NCI-H526 (cell line): ENCODE measurements around the gene CXCR5.
A peak's percentile ranks its signal among the peaks of the same experiment; 100 is the strongest.

Experiments used
- DNase-seq, 2 experiments: peaks; one replicate each; lab custom pipeline; 2025; lab: John Stamatoyannopoulos, UW

The CXCR5 gene

GRCh38 chr11:118912742-118913410 is 29.2 kb downstream of the CXCR5 start:
- DNase-seq, result peak; percentile 94 to 98

GRCh38 chr11:118913411-118914125 is 29.9 kb downstream of the CXCR5 start:
- DNase-seq, result peak in 1 of 2 experiments; percentile 95

GRCh38 chr11:118914178-118914918 is 30.7 kb downstream of the CXCR5 start:
- peak; percentile 99 to 100 for DNase-seq

DNA sequence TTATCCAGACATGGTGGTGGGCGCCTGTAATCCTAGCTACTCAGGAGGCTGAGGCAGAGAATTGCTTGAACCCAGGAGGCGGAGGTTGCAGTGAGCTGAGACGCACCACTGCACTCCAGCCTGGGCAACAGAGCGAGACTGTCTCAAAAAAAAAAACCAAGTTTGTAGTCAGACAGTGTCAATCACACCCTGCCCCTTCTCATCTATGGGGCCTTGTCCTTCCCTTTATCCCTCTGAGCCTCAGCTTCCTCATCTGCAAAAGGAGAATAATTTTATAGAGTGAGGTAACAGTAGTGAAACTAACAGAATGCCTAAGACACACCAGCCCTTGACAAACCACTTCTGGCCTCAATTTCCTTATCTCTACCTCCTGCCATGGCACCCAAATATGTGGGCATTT is 31.3 kb downstream of the CXCR5 start:
- peak in 1 of 2 experiments; percentile 61 for DNase-seq

DNA sequence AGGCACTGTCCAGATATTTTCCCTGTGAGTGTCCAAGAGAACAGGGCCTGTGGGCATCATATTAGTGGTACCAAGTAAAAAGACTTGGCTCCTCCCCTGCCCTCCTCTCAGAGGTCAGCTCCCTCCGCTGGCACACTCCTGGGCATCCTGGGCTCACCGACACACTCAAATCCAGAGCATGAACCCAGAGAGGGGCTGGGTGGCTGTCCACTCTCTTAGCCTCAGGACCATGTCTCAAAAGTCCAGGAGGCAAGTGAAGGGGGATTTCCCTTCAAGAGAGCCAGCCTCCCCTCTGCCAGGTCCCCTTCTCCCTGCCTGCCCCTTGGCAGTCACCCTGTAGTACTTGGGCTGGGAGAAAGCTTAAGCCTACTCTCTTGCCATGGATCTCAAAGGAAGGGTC is 31.7 kb downstream of the CXCR5 start:
- no peak for DNase-seq

DNA sequence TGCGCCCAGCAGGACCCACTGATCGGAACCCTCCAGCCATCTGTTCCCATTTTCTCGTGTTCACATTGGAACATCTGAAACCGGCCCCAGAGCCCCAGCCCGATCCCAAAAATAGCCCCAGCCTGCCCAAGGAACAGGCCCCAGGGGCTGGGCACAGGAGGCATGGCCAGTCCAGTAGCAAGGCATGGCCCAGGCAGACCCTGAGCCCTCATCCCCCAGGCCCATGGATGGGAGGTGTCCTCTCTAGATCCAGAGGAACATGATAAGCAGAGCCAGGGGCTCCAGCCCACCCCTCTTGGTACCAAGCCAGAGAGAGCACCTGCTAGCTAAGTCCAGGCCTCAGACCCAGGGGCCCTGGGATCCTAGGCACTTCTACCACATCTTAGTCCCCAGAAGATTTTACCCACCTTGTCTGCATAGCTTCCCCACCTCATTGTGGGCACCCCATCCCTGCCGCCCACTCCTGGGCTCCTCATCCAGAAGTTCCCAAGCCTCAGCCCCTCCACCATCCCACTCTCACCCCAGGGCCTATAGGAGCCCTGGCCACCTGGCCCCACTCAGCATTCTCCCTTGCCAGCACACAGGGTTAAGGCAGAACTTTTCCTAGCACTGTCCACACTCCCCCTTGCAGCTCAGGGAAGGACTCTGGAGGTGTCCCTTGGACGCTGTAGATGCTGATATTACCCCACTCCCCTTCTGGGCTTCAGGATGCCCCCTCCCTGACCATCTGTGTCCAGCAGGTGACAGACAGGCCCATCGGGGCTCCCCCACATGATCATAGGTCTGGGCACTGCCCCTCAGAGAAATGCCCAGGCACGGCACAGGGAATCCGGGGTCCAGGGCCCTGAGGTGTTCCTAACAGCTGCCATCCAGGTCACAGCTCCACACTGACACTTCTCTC is 32.5 kb downstream of the CXCR5 start:
- DNase-seq, result no peak

GRCh38 chr11:118916842-118917388 is 33.2 kb downstream of the CXCR5 start:
- peak; percentile 72 to 85 for DNase-seq

GRCh38 chr11:118917481-118918127 is 33.9 kb downstream of the CXCR5 start:
- peak; percentile 78 to 83 for DNase-seq

DNA sequence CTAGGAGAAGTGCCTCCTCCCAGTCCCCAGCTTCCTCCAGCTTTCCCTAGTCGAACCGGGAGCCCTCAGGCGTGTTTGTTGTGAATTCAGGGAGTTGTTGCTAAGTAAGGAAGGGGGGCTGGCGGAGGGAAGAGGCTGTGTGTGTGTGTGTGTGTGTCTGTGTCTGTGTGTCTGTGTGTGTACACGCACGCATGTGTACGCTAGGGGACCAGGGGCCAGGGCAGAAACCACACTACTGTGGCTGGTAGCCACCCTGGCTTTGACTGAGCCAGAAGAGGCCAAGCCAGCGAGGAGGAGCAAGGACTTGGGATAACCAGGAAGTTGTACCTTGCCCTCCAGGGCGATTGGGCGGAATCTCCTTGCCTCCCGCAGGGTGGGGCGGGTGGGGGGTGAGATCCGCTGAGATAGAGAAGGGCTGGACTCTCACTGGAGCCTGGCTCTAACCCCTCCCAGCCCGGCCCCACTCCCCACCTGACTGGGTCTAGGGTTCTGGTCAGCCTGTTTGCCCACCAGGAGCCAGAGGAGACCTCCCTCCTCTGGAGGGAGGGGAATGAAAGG is 34.5 kb downstream of the CXCR5 start:
- peak; percentile 97 to 98 for DNase-seq

DNA sequence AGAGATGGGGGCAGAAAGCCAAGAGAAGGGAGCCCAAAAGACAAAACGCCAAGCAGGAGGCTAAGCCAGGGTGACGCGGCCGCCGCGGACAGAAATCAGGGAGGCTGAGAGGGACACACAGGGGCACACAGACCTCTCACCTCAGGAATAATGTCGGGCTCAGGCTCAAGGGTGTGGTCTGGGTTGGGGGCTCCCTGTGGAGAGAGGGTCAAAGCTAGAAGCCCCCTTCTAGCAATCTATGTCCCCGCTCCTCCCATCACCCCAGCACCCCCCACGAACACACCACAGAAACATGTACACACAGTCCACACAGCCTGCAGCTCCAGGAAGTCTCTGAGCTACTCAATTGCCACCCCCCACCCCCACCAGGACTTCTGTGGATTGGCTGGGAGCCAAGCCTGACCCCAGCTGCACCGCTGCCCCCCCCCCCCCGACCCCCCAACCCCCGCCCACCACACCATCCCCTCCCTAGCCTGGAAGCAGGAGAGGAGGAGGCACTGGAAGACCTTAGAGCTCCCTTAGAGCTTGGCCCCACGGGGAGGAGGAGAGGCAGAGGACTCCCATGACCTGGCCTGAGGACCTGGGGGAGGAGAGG is 35.1 kb downstream of the CXCR5 start:
- DNase-seq, result peak in 1 of 2 experiments; percentile 68

DNA sequence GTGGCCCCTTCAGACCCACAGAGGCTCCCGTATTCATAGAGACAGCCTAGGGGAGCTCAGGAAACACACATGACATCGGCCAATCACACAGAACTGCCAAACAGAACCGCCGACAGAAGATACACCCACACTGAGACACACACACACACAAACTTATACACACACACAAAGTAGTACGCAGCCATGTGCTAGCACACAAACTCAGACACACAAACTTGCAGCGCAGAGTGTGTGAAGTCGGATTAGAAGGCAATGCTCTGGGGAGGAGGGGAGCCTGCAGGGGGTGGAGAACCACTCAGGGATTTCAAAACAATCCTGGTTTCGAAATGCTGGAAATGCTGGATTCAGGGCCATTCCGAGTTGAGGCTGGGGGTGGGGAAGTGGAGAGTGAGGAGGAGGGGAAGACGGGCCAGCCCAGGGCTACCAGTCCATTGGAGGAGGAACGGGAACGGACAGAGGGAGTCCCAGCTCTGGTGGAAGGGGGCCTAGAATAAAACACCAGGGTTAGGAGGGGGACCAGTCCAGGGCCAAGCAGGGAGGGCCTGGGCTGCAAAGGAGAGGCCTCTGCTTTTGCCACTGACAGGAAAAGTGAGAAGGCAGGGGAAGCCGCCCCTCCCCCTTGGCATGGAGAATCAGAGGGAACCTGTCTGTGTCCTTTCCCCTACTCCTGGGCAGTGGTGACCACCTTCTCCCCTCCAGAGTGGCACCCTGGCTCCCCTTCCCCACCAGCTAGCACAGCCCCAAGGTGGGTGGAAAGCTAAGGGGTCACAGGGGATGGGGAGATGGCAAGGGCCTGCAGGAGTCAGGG is 37.6 kb downstream of the CXCR5 start:
- no peak for DNase-seq

GRCh38 chr11:118921929-118922744 is 38.4 kb downstream of the CXCR5 start:
- peak; percentile 42 to 89 for DNase-seq

- no peak for DNase-seq
Measured at GRCh38 chr11:118922745-118923627, 39.3 kb downstream of the CXCR5 start.

GRCh38 chr11:118923721-118924587 is 40.3 kb downstream of the CXCR5 start:
- DNase-seq, result no peak

GRCh38 chr11:118924591-118925585 is 41.2 kb downstream of the CXCR5 start:
- DNase-seq, result peak; percentile 47 to 92
